NAMALWA (cell line): ENCODE measurements around the gene PCSK6.

Experiments
- DNase-seq: peaks from one replicate; pipeline ENCODE4 v3.0.0-alpha.2; 2015; ENCODE audit warnings: low spot score

PCSK6 gene

DNA sequence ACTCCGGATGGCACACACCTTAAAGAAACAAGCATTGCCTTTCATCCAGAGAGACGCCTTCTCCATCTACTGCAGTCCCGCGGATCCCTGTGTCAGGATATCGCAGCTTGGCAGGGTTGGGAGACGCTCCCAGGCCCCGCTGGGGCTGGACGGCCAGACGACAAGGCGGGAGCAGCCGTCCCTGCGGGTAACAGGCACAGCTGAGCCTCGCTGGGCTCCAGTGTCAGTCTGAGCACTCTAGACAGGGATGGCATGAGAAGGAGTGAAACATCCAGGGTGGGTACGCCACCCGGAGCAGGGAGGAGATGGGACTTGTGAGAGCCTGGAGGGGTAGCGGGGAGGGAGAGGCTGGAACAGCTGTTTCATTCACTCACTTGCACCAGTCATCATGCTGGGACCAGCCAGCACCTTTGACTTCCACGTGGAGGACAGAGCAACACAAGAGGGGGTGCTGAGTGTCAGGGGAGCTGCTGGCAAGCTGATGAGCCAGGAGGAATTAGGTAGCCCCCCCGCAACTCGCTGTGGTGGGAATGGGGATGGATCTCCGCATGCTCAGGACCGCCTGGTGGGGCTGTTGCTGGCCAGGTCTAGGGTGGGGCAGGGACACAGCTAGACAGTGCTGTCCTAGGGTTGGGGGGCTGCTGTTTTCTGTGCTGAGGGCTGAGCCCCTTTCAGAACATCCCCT is 162.9 kb downstream of the PCSK6 start:
- DNase-seq = no peak

DNA sequence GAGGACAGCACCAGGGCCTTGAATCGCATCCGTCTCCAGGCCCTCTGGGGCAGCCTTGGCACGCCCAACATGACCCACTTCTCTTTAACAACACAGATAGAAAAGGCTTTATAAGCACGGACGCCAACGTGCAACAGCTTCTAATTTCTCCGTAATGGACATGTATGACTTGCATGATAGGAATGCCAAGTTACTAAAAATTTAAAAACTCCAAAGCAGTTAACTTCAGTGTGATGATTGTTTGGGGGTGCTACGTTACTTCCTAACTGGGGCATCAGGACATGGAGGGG is 163.5 kb downstream of the PCSK6 start:
- no peak for DNase-seq

DNA sequence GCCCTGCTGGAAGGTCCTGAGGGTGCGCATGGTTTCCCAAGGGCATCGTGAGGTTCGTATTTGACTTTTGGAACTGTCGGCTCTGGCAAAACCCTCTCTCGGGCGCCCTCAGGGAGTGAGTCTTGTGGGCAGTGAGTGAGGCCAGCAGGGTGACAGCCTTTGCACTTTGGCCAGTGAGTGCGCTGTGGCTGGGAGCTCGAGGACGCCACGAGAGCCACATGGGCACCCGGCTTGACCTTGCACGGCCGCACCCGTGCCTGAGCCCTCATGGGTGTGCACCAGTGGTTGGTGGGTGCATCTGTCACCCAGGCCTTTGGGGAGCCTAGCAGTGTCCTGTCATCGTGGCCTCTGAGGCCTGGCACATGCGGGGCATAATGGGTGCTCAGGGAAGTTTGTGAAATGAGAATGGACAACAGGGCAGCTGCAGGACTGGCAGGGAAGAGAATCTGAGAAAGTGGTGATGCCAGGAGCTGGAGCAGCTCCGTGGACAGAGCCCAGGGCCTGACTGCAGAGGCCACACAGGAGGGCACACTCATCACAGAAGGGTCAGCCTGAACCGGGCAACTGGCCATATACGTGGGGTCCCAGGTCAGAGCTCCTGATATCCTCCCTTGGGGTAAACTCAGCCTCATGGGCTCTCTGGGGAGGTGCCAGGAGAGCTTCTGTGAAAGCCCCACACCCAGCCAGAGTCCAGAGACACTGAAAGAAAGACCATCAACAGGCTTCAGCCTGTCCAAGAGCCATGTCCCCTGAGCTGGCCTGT is 164.1 kb downstream of the PCSK6 start:
- DNase-seq = no peak

GRCh38 chr15:101324524-101325177 is 164.9 kb downstream of the PCSK6 start:
- no peak for DNase-seq

DNA sequence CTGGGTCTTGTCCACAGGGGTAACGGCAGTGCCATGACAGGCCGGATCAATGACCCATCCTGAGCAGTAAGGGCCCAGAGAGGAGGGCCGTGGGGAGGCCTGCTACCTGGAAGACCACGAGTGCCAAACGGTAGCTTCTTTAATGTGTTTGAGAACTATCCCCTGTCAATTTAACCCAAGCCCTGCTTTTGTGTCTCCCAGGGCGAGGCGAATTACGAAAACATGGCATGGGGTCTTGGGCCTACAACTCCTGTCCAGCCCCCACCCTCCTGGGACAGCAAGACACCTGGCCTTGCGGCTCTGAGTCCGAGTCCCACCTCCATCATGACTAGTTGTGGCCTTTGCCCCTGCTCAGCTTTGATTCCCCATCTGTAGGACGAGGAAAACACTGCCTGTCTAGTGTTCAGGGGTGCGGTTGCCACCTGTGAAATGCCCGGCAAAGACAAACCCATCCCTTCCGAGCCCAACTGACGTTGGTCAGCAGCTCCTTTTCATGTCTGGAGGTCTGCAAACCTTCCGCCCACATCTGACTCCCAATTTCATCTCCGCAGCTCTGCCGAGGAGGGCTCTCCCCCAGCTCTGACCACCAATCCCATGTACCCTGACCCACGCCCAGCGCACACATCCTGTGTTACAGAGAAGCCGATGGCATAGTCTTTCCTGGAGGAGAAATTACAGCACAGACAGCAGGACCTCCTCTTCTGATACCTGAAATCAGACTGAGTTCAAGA is 165.5 kb downstream of the PCSK6 start:
- no peak for DNase-seq

- no peak for DNase-seq
These were observed 166.5 kb downstream of the PCSK6 start for GRCh38 chr15:101322854-101323477.

DNA sequence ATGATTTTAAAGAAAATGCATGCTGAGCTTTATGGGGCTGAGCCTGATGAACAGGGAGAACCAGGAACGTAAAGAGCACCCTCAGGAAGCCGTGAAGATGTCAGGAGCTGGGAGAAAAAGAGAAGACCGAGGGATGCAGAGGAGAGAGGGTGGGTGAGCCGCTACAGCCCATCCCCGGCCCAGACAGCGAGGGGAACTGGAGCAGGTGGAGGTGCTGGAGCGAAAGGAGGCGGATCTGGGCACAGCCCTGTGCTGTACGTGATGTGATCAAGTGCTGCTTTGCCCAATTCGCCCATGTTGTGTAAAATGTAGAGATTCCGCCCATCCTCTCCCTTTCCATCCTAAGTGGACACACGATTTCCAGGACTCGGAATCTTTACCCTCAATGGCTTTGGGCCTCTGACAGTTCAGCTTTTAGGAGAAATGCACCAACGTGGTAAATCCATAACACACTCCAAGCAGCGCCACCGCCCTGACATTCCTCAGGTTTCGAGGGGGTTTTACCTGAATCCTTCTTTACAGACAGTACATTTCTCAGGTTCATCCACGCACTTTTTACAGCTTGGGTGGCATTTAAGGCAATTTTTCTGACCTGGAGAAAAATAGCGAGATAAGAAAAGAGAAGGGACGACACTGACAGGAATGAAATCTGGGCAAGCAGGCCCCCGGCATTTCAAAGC is 167.4 kb downstream of the PCSK6 start:
- DNase-seq = no peak

GRCh38 chr15:101320501-101321052 is 168.9 kb downstream of the PCSK6 start:
- DNase-seq = no peak

DNA sequence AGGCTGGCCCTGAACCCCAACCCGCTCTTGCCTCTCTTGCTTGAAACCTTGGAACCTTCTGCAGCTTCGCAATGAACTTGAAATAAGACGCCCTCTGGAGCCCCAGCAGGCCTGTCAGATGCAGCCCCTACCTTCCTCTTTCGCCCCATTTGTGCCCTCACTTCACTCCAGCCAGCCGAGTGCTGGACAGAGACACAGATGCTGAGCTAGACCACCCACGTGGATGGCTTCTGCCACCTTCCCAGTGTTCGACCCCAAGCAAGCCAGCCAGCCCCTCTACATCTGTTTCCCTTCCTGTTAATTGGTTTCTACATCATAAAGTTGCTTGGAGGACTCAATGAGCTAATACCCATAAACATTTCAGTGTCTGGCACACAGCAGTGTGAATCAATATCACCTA is 170.7 kb downstream of the PCSK6 start:
- no peak for DNase-seq

GRCh38 chr15:101318147-101318819 is 171.2 kb downstream of the PCSK6 start:
- no peak for DNase-seq

GRCh38 chr15:101317336-101317872 is 172.1 kb downstream of the PCSK6 start:
- DNase-seq = no peak

- DNase-seq = no peak
These were observed 173.0 kb downstream of the PCSK6 start for GRCh38 chr15:101316529-101316928.

GRCh38 chr15:101315736-101316135 is 173.8 kb downstream of the PCSK6 start:
- no peak for DNase-seq

DNA sequence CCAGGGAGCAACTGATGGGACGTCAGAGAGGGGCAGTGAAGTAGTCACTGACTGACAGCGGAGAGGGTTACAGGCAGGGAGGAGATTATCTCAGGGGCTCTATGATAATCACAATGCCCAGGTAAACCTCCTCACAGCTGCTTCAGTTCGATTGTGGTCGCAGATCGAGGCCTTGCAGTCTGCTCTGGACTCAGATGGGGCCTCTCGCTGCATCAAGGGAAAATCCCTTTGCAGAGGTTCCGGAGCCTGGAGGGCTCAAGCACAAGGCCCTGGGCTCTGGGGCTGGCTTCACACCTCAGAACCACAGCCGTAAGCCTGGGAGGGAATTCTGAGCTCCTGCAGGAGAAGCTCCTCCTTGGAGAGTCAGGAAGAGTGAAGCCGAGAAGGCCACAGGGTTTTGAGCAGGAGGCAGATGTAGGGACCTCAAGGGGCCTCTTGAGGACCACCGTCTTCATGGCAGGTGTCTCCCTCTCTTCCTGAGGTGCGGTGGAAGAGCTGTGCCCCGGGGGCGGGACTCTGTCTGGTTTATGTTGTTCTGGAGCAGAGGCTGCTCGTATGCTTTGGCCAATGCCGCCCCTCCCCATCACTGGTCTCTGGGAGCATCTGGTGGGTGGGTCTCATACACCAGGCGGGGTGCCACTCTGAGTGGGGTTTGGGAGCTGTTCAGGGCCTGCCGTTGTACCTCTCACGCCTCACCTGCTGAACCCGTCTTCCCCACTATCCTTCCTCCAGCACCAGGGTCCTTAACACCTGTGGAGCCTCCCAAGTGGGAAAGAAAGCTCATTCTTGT is 175.0 kb downstream of the PCSK6 start:
- no peak for DNase-seq

DNA sequence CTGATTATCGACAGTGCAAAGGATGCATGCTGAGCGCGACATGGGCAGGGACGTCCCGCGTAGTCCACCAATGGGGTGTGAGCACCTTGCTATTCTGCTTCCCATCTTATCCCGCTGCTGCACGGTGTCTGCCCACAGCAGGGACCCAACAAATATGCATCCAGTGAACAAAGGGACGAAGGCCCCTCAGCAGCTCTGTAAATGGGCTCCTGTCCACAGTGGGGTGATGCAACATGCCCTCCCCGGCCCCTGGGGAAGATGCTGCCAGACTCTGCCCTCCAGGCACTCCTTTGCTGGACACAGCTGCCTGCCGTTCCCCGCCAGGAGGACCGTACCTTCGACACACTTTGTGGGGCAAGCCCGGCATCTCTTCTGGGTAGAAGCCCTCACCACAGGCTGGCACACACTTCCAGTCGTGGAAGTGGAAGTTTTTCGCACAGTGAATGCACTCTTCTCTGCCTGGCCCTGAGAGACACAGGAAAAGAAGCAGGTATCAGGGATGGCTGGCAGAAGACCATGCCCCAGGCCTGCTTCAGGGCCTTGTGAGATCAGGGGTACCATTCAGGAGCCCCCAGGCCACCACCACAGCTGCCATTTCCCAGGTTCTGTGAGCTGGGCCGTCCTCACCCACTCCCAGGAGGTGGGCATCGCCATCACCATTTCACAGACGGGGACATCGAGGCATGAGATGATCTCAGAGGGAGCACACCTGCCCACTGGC is 176.3 kb downstream of the PCSK6 start:
- DNase-seq = no peak

GRCh38 chr15:101310508-101310907 is 179.0 kb downstream of the PCSK6 start:
- DNase-seq = no peak

- no peak for DNase-seq
These were observed 179.4 kb downstream of the PCSK6 start for GRCh38 chr15:101310161-101310480.

DNA sequence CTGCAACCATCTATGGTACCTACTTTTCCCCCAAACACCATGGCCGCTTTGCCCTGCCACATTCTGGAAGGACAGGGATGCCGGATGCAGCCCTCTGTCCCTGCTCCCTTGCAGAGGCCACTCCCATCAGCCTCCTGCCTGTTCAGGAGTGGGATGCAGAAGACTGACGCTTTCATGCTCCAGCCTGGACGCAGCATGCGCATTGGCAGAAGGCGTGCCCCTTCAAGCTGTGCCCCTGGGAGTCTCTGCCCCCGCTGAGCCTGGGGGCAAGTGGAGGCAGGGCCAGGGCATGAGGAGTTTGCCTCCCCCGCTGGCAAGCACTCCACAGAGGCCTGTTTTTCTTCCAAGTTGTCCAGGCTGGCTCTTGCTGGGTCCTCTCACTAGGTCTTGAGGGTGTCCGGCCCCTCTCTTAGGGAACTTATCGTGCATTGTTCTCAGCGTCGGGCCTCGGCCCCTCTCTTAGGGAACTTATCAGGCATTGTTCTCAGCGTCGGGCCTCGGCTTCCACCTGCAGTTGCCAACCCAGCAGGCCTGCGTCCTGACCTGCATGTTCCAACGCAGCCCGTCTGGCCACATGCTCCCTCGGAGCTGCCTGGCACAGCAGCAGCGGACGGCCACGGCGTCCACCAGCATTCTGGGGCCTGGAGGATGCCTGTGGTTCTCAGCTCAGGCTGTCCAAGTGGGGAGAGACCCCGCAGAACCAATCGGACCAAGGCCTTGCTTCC is 179.9 kb downstream of the PCSK6 start:
- no peak for DNase-seq
